Hepatic stellate cell (primary cell): ENCODE data around the gene TBC1D1.
A peak's percentile ranks its signal among the peaks of the same experiment; 100 is the strongest.
"Not testable (repeated sequence)": the region's sequence is repeated elsewhere in the genome, so short reads cannot be mapped to it uniquely, and the experiment has no call there.

ENCODE experiments used
- DNase-seq: peaks from one replicate; pipeline ENCODE4 v3.0.0; 2011; ENCODE audit warnings: low spot score

Gene TBC1D1

DNA sequence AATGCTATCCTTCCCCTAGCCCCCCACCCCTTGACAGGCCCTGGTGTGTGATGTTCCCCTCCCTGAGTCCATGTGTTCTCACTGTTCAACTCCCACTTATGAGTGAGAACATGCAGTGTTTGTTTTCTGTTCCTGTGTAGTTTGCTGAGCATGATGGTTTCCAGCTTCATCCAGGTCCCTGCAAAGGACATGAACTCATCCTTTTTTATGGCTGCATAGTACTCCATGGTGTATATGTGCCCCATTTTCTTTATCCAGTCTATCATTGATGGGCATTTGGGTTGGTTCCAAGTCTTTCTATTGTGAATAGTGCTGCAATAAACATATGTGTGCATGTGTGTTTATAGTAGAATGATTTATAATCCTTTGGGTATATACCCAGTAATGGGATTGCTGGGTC is 32.2 kb downstream of the TBC1D1 start:
- DNase-seq, result not testable (repeated sequence)

DNA sequence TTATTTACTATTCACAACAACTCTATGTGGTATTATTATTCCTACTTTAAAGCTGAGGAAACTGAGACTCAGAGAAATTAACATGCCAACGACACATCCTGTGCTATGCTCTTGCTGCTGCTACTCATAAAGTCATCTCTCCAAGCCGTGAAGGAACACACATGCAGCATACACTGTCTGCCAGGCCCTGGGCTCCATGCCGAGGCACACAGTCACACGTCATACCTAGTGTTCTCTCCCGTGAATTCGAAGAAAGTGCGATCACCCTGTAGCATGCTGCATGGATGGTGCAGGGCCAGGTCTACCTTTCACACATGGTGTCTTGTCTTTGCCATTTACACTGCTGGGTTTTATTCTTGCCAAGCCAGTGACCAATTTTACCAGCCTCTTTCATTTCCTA is 34.1 kb downstream of the TBC1D1 start:
- no peak for DNase-seq

DNA sequence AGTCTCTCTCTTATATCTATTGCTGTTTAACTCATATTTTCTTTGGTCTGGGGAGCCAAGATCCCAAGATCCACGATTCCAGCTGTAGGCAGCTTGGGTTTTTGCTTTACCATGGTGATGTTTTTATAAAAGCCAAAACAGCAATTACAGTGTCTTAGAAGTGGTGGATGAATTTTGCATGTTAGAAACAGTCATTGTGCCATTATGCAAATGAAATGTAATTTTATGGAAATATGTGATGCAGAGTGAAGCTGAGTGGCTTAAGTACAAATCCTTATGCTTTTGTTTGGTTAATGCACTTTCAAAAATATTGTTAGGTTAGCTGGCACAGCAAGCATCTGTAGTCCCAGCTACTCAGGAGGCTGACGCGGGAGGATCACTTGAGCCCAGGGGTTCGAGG is 36.5 kb downstream of the TBC1D1 start:
- no peak for DNase-seq

DNA sequence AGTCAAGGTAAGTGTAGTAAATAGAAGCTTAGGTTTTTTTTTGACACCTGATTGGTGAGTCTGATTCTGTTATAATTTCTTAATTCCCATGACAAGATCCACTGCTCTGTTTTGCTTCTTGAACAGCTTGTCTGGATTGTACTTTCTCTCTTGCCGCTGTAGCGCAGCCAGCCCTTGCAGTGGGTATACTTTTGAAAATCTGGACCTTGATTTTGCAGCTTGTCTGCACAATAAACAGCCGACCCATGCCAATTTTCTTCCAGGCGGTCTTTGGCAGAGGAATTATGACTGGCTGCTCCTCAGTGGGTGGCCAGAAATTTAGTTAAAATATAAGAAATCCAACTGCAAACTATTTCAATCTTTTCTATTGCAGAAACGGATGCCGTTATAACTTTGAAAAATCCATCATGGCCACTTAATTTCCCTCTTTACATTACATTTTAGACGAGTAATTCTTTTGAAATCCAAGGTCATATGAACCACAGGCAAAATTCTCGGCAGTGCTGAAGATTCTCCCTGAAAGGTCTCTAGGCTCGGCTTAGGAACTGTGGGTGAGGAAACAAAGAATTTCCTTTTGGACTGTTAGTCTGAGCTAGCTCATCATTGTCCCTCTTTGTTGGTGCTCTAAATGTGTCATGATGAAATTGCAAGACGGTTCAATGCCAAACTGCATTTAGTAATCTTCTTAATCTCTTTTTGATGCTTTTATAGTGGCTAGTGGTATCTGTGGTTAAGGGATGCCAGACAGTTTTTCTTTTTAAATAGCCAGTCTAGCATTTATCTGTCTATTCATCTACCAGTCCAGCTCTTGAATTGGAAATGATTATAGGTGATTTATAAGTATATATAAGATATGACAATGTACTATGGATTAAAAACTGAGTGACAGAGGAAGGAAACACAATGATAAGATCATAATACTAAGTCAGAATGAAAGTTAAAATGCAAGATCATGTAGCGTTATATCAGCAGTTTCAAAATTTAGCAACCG is 37.8 kb downstream of the TBC1D1 start:
- DNase-seq, result no peak

DNA sequence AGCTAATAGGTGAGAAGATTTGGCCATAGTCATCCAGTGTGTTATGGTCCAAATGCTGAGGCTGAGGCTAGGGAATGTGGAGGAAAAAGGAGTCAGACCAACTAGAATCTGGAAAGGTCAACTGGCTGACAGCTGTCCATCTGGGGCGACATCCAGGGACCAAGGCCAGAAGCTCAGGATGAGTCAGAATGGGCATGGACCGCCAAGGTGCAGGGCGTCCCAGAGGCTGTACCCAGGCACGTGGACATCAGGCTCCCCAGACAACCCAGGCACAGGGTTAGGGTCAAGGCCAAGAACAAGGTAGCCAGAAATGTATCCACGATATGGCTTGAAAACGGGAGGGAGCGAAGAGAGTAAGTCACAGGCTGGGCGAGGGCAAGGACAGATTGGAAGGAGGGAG is 43.2 kb downstream of the TBC1D1 start:
- DNase-seq, result no peak

DNA sequence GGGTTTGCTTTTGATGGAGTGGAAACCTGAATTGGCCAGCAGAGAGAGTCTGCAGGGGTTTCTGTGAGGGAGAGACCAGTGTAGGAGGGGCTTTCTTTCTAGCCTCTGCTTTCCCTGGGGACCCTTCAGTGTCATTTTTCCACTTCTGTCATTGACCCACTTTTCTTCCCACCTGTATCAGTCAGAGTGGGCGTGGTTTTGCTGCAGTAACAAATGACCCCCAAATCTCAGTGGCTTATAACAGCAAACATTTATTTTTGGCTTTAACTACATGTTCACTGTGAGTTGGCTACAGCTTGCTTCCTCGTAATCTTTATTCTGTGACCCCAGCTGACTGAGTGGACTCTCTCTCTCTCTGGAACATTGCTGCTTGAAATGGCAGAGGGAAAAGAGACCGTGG is 43.7 kb downstream of the TBC1D1 start:
- no peak for DNase-seq

DNA sequence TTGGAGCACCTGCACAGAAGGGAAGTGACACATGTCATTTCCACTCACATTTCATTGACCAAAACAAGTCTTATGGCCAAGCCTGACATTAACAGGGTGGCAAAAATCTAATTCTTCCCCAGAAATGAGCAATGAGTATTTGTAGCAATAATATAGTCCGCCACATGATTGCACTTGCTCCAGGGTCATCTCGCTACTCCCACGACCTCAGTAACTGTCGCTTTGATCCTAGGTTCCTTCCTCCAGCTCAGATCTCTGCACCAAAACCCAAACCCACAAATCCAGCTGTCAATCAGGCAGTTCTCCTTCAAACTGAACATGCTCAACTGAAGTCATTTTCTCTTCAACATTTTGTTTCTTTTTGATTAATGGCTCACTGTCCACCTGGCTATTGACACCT is 44.1 kb downstream of the TBC1D1 start:
- DNase-seq, result no peak

DNA sequence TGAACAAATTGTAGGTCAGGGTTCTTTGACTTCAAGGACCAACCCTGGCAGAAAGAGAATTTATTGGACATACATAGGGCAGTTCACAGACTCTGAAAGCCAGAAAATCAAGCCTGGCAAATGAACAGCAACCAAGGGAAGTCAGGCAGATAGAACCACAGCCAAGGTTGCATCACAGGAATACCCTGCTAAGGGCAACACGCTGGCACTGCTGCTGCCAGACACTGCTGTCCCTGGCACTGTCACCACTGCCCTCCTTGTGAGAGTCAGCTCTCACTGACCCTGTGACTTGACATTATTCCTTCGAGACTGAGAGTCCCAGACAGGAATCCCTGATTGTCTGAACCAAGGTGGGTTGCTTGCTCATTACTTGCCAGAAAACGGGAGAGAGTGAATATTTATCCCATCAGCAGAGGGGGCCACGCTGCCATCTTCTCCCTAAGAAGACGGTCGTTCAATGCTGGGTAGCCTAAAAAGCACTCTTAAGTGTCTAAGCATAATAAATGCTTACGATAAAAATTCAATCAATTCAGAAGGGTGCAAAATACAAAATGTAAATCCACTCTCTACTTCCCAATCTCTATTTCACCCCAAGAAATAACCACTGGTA is 46.1 kb downstream of the TBC1D1 start:
- DNase-seq, result no peak

DNA sequence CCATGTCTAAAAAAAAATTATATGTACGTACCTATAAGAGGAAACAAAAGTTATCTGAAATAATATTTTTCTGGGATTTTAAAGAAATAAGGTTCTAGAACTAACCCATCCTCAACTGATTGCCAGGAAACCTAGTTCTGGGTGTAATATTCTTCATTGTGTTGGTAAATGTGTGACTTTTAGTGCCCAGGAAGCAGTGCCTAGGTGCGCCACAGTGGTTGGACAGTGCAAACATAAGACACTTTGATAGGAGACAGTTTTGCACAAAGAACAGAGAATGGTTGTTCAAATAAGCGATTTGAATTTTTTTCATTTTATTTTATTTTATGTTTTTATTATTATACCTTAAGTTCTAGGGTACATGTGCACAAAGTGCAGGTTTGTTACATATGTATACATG is 47.3 kb downstream of the TBC1D1 start:
- no peak for DNase-seq

DNA sequence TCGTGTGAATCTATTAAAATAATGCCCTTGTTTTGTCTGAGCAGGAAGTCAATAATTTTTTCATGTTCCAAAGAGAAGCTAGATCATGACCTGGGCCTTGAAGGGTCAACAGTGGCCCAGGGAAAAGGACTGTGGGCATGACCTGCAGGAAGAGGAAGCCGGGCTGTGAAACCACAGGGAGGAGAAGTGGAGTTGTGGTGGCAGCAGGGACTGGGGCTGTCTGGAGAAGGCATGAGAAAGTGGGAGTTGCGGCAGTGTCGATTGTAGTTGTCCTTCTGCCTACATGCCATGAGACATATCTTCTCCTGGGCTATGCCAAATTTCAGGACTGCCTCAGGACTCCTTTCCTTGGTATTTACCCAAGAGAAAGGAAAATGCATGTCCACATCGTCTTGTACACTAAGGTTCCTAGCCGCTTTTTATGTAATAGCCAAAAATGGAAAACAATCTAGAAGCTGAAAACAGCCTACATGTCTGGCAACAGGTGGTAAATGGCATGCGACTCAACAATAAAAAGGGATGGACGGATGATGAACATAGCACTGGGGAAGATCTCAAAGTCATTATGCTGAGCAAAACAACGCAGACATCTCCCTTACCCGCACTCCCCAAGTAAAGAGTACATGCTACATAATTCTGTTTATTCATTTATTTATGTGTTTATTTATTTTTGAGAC is 55.8 kb downstream of the TBC1D1 start:
- DNase-seq, result no peak

DNA sequence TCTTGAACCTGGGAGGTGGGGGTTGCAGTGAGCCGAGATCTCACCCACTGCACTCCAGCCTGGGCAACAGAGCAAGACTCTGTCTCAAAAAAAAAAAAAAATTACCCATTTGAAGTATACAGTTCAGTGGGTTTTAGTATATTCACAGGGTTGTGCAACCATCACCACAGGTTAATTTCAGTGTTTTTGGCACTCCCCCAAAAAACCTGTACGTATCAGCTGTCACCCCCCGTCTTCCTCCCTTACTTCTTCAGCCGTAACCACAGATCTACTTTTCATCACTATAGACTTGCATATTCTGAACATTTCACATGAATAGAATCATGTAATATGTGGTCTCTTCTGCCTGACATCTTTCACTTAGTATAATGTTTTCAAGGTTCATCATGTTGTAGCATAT is 57.7 kb downstream of the TBC1D1 start:
- no peak for DNase-seq

DNA sequence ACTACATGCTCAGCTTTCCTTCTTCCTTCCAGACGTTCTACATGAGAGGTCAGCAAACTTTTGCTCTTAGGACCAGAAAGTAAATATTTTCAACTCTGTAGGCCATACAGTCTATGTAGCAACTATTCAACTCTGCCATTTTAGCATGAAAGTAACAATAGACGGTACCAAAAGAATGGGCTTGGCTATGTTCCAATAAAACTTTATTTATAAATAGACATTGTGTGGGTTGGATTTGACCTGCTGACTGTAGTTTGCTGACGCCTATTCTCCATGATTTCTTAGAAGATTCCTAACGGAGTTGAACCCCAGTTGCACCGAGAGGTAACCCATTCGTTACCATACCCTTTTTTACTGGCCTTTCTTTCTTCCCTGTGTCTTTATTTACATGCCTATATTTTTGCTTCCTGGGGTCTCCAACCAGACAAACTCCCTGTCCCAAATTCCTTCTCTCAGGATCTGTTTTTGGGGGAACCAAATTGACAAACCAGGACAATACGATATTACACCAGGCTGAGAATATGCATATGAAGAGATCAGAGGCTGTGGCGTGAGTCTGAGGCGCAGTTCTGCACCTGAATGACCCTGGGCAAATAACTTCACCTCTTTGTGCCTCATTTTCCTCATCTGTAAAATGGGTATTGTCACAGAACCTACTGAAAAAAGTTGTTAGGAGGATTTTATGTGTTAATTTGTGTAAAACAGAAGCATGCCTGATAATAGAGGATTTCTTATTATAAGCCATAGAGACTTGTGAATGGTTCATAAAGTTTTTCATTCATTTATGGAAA is 58.9 kb downstream of the TBC1D1 start:
- no peak for DNase-seq

DNA sequence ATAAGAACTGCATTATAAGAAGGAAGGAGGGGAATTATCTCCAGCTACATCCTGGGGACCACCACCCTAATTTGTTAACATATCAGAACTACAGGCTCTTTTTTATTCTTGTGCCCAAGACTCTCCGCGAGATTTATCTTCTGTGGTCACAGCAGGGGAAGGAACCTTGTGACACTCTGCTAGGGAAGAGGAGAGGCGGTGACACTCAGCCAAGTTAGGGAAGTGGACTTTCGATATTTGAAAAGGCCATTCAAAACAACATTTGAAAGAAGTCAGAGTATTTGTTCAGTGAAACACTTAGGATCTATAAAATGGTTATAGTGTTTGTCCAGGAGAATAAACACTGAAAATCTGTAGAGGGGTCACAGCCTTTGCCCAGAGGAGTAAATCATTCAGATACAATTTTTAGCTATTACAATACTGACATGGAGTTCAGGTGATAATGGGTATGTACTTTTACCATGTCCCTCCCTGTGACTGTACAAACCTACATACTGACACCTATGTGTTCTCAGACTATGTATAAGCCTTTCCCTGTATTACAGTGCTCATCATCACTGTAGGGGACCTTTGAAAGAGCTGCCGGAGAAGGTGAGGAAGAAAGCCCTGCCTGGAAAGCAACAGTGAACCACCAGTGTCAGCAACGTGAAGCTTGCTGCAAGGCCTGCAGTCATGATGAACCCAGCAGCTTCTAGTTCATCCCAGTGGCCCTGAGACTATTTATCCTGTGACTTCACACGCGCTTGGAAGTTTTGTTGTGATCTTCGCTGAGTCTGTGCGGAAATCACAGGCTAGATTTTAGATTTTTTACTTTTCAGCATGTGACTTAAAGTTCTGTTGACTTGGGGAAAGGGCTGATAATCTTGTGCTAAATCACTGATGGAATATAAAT is 60.8 kb downstream of the TBC1D1 start:
- no peak for DNase-seq

DNA sequence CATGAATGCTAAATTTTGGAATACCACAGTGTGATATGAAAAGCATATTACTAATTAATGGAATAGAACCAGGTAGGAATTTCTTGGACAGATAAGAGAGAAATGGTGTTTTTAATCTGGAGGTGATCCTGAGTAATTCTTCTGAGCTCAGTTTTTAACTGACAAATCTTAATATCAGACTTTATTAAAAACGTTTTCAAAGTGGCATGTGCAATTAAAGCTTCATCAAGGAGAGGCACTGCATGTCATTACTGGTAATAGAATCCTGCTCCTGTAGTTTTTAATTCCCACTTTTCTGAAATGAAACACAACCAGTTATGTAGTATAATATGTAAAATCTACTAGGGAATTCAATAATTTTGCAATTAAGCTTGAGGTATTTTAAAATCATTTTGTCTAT is 62.3 kb downstream of the TBC1D1 start:
- DNase-seq, result no peak

DNA sequence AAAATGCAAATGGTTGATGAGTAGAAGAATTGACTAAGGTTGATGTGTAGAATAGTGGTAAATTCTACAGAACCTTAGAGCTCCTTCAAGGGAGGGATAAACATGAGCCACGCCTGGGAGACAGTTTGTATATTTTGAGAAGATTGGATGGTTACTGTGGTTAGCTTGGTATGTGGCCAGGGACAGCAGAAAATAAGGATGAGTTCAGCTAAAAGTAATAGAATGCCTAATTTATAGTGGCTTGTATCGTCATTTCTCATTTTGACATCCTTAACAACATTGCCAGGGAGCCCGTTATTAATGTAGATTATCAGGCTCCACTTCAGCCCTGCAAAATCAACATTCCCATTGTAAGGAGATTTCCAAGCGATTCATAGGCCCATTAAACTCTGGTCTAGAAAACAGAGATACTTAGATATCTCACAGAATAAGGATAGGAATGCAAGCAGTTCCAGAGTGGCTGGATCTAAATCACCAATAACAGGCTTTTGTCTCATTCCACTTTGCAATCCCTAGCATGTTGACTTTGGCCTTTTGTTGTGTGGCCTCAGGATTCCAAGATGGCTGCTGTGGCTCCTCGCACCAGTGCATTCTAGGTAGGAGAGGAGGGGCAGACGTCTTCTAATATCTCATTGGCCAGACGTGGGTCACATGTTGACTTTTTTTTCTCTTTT is 62.9 kb downstream of the TBC1D1 start:
- peak; percentile 44 for DNase-seq

DNA sequence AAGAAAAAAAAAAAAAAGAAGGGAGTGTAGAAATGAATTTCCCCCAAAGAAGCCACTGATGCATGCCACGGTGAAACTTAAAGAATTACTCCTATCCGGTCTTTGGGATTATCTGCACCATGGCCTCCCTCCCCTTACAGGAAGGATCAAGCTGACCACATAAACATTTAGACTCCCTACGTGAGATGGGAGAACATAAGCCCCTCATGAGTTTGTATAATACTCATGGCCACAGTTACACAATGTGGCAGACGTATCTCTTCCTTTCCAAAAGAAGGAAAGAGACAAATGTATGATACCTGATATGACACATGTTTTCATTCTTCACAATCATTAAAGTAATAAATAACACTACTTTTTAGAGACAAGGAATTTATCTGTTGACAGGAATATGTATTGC is 66.1 kb downstream of the TBC1D1 start:
- no peak for DNase-seq

DNA sequence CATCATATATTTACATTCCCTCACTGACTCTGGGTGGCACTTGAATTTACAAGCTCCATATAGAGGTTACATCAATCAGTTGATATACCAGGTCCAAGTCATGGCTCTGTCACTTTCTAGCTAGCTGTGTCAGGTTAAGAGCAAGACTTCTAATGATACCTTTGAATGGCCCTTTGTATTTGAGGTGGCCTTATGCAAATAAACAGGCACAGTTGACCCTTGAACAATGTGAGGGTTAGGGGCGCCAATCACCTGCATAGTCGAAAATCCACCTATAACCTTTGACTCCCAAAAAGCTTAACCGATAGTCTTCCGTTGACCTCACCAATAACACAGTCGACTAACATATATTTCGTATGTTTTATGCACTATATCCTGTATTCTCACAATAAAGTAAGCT is 68.0 kb downstream of the TBC1D1 start:
- DNase-seq, result no peak

DNA sequence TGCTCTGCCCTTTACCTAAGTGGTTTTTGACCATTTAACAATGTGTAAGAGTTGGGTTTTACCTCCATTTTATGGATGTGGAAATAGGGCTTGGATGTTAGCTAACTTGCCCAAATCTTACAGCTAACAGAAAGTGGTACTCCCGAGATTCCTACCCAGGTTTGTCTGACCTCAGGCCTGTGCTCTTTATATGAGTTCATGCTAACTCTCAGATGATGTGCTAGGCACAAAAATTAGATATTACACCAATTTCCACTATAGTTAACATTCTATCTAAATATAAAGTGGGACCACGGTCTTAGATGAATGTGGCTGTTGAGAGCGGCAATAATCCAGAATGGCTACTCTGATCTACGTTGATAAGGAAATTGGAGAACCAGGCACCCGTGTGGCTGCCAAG is 69.2 kb downstream of the TBC1D1 start, which contains the start of gene PTTG2:
PTTG2 (plus strand) TSS at position 301 of the 400 bp plus-strand sequence; CDS start at position 338, 37 bp downstream.
- DNase-seq, result no peak

DNA sequence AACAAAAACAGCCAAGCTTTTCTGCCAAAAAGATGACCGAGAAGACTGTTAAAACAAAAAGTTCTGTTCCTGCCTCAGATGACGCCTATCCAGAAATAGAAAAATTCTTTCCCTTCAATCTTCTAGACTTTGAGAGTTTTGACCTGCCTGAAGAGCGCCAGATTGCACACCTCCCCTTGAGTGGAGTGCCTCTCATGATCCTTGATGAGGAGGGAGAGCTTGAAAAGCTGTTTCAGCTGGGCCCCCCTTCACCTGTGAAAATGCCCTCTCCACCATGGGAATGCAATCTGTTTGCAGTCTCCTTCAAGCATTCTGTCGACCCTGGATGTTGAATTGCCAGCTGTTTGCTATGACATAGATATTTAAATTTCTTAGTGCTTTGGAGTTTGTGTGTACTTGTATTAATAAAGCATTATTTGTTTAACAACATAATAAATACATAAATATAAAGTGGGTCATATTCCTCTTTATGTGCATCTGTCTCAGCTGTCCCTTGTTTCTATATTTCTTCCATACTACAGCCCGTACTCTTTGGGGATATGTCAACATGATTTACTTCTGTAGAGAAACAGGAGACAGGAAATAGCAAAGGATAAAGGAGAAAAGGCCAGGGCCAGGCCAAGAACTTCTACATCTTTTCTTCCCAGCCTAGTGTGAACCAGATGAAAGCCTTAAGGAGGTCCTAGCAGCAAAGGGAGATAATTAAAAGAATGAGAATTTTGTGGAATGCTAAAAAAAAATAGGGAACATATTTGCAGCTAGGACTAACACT is 70.0 kb downstream of the TBC1D1 start:
- no peak for DNase-seq
